GM18909 (cell line): ENCODE data around the gene SFTPD.

Experiments used
- ATAC-seq: cut with Tn5 transposase; IDR thresholded peaks from one replicate; pipeline ENCODE4 v1.9.1; 2021; ENCODE audit warnings: mild to moderate bottlenecking; ENCODE audit not compliant: unreplicated experiment, poor library complexity

The SFTPD gene

DNA sequence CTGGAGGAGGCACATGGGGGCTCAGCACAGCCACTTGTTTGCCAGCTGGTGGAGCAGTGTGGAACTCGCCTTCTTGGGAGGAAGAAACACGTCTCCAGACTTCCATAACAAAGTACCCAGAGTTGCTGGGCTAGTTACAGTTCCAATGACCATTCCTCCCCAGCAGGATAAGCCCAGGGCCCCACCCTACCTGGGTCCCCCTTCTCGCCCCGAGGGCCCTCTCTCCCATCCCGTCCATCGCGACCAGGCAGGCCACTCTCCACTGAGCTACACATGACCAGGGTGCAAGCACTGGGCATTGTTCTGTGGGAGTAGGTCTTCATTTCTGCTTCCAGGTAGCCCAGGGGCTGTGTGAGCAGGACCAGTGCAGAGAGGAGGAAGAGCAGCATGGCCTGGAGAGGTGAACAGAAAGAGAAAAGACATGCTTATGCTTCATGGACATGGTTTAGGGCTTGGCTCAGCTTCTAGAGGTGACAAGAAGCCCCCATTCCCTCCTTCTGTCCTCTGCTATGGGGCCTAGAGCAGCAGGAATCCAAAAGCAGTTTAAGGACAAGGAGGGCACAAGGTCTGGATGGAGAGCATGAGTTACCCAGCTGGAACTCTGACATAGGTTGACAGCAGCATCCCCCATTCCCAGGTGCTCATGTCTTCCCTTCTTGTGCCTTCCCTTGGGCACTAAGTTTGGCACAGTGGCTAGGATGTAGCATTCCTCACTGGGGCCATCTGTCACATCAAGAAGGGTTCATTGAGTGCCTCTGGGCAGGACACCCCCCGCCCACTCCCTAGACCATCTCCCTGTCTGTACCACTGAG is 2.4 kb downstream of the SFTPD start:
- ATAC-seq = no peak

DNA sequence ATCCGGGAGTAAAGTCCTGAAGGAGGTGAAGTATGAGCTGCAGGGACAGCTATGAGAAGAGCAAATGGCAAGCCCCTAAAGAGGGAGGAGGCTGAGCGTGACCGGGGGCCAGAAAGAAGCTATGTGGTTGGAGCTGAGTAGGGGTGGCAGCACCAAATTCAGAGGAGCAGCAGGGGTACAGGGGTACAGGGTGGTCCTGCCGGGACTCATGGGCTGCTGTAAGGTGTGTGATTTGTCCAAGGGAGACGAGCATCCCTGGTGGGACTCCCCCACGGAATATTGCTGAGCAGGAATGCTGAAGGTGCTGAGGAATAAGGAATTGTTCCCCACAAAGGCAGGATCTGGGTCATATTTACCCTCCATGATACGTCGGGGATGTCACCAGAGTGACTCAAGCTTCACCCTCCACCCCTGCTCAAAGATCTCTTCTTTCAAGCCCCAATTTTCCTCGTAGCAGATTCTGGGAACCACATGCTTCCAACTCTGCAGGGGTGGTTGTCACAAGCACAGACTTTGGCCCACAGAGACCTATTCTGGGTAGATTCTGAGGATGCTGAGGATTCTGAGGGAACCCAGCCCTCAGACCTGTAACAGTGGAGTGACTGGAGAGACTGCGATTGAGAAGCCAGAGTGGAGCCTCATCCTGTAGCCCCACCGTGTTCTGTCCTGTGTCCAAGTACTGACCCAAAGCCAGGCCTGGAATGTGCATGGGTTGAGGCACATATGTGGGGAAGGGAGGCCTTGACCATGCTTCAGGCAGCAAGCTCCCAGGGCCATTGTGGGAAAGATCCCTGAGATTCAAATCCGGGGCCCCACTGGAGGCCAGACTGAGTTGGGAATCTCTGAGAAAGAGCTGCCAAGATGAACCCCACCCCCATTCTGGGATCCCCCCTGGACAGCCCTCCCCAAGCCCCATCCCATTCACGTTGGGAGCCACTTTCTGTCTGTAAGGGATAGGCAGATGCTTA is 4.2 kb downstream of the SFTPD start:
- ATAC-seq = no peak

- ATAC-seq = no peak
Observed at GRCh38 chr10:79943871-79944270, 5.0 kb downstream of the SFTPD start.

DNA sequence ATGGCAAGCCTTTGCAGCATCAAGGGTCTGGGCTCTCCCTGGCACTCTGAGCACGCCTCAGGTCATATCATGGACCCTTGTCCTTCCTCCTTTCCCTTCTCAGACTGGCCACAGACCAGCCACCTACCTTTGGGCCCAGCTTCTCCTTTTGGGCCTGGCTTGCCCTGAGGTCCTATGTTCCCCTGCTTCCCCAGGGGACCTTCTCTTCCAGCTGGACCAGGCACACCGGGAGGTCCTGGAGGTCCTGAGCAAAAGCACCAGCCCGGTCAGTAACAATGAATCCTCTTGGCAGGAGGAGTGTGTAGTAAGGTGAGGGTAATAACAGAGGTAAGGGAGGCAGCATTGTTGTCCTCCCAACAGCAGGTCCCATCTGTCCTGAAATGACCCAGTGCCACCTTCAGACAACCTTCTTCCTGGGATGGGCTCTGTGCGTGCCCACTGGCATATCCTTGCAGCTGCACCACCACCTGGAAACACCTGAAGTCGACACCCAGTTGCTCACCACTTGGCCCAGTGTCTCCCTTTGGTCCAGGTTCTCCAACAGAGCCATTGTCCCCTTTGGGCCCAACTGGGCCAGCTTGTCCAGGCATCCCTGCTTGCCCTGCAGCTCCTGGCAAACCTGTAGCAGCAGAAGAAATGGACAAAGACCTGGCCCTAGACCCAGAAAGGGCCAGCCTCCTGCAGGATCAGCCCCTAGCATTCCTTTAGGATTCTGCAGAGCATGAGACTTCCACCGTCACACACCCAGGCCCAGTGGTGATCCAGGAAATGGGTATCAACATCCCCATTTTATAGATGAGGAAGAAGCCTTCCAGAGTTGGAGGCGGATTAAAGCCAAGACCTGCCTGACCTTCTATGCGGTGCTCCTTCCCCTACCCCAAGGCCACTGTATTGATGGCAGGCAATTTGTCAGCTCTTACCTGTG is 6.4 kb downstream of the SFTPD start:
- no peak for ATAC-seq

- no peak for ATAC-seq
Observed at GRCh38 chr10:79941585-79942210, 7.2 kb downstream of the SFTPD start.

- no peak for ATAC-seq
Observed at GRCh38 chr10:79941146-79941545, 7.8 kb downstream of the SFTPD start.

DNA sequence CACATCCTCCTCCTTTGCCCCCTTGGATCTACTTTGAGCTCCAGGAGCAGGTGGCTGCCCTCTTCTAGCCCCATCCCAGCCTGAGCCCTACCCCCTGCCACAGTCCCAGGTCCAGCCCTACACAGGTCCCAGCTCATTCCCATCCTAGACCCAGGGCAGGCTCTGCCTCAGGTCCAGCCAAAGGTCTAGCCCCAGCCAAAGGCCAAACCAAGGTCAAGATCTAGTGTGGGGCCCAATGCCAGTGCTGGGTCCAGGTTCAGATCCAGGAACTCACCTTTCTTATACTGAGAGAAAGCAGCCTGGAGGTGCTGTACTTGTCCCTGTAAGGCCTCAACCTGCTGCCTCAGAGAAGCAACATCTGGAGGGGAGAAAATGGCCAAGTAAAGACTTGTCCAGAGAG is 8.5 kb downstream of the SFTPD start:
- no peak for ATAC-seq

DNA sequence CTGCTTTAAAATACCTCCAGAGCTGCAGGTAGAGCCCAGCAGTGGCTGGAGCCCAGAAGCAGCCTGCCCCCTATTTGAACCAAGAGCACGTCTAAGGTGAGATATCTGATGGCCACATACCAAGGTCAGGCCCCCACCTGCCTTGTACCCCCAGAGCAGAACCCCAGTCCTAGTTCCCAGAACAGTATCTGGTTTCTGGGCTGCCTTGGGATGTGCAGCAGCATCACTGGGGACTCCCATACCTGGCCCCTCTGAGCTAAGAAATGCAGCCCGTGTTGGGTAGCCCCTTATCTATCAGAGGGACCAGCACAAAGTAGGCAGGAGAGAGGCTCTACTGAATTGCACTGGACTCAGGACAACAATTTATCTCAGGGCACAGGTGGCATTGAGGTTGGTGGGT is 8.9 kb downstream of the SFTPD start:
- ATAC-seq = no peak

GRCh38 chr10:79938728-79939406 is 10.0 kb downstream of the SFTPD start:
- ATAC-seq = peak; percentile 74

- no peak for ATAC-seq
Observed at GRCh38 chr10:79937701-79938151, 11.2 kb downstream of the SFTPD start.

GRCh38 chr10:79936625-79937615 is 12.0 kb downstream of the SFTPD start:
- no peak for ATAC-seq

GRCh38 chr10:79933961-79934360 is 14.9 kb downstream of the SFTPD start:
- ATAC-seq = no peak

DNA sequence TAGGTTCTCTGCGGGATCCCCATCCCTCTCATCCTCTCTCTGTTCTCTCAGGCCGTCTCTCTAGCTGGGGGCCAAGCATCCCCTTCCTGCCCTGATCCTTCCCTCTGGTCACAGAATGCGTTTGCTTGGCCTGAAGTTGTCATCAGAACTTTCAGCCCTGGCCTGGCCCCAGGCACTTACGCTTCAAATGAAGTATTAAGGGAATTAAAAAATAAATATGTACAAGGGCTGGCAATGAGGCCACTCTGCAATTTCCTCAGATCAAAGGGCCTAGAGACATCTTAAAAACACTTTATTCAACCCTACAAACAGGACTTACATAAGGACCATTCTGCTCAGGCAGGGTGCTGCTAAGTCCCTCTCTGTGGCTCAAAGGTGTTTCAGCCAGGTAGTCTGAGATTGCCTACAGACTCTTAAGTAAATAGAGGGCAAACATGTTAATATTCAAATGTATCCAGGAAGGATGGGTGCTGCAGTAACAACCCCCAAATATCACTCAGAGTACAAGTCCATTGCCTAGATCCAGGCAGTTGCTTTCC is 16.0 kb downstream of the SFTPD start:
- no peak for ATAC-seq

DNA sequence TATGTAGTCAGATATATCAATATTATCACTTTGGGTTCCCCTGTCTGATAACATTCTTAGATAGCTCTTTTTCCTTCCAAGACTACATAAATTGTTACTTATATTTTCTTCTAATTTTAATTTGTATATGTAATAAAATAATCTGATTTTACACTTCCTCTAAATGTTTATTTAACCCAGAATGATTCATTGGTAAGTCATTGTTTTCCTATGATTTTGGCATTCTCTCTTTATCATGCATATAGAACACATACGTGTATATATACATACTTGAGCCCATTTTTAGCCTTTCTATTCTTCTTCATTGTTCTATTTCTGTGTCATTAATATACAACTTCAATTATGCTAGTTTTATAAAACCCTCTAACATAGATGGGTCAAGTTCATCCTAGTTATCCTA is 16.6 kb downstream of the SFTPD start:
- ATAC-seq = no peak

GRCh38 chr10:79930751-79931150 is 18.2 kb downstream of the SFTPD start:
- no peak for ATAC-seq

- no peak for ATAC-seq
Observed at GRCh38 chr10:79930267-79930666, 18.6 kb downstream of the SFTPD start.

DNA sequence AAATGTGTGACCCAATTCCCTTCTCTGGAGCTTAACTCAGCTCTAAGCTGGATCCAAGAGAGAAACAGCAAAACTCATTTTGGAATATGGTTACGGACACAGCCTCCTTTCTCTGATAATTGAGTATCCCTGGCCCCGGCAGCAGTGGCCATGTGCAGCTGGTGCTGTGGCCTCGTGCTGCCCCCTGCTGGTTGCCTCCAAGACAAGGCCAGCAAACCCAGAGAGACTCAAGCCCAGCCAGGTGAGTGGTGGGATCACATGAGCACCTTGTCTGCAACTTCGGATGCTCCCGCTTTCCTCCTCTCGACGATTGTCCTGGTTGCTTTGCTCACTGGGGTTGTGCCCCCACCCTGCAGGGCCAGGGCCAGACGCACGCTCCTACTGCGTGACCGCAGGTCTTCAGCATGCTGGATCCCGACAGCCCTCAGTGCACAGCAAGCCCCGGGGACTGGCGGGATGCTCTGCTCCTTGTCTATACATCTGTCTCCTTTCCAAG is 19.4 kb downstream of the SFTPD start:
- peak; percentile 90 for ATAC-seq
